T-cell (primary cell): ENCODE results near the gene DNAJC13. TPM values are rescaled to one million over a fixed set of nuclear protein-coding genes. Genes with fewer than 3 reads are reported as not detected.
"Not testable (repeated sequence)": the region's sequence is repeated elsewhere in the genome, so short reads cannot be mapped to it uniquely, and the experiment has no call there.

ENCODE experiments used
- ATAC-seq, 4 experiments: fragments of 200-7000 bp in 3 of 4; fragments of 150-1000 bp in 1 of 4; cut with Tn5 transposase; replicated peaks in 1 of 4; 1 replicate in 3 of 4; 2 replicates in 1 of 4; pipeline ENCODE4 v1.10.0; 2021; ENCODE audit warnings: moderate library complexity in 3 of 4, mild to moderate bottlenecking in 2 of 4, moderate number of reproducible peaks in 1 of 4
- CTCF ChIA-PET, 2 donors: fragments of 300-600 bp; sonication (Branson Sonifier 250); formaldehyde crosslinking; loops; one replicate each; lab custom pipeline; 2022; ENCODE audit warnings: antibody characterized with exemption in 2 of 2; lab: Charles Lee
- POLR2A ChIA-PET, 2 donors: fragments of 300-600 bp; sonication (Branson Sonifier 250); formaldehyde crosslinking; loops; one replicate each; lab custom pipeline; 2022; ENCODE audit warnings: antibody characterized with exemption in 2 of 2; lab: Charles Lee
- DNase-seq, 35 experiments: peaks; one replicate each; pipeline versions ENCODE4 v3.0.0 to v3.0.0-alpha.2; 2013 to 2023
- H3K27ac ChIP-seq: one replicate; pipeline ENCODE4 v1.5.1; 2013; ENCODE audit warnings: low read length
- H3K27me3 ChIP-seq, 2 experiments: replicated peaks in 1 of 2; 1 replicate in 1 of 2; 2 replicates in 1 of 2; pipeline versions ENCODE4 v1.6.1 to v1.7.0; 2013; ENCODE audit warnings: low read length in 1 of 2, mixed read lengths in 1 of 2; ENCODE audit not compliant: control insufficient read depth in 2 of 2, insufficient read depth in 2 of 2; ENCODE audit errors: extremely low read depth in 1 of 2
- H3K36me3 ChIP-seq, 2 donors: 1 replicate in 1 of 2; 2 replicates in 1 of 2; pipeline versions ENCODE4 v1.6.1 to v1.7.0; 2013; ENCODE audit warnings: low read length in 1 of 2; ENCODE audit not compliant: control insufficient read depth in 2 of 2, insufficient read depth in 1 of 2; ENCODE audit errors: extremely low read depth in 1 of 2
- H3K4me1 ChIP-seq, 2 experiments: 1 replicate in 1 of 2; 2 replicates in 1 of 2; pipeline versions ENCODE4 v1.6.1 to v1.7.0; 2013; ENCODE audit warnings: low read length in 2 of 2, mixed read lengths in 1 of 2; ENCODE audit not compliant: insufficient read depth in 2 of 2, control insufficient read depth in 1 of 2; ENCODE audit errors: extremely low read depth in 1 of 2
- H3K4me3 ChIP-seq, 2 donors: 1 replicate in 1 of 2; 2 replicates in 1 of 2; pipeline versions ENCODE4 v1.5.1 to v1.7.0; 2013; ENCODE audit warnings: mild to moderate bottlenecking in 2 of 2, low read length in 1 of 2, moderate library complexity in 1 of 2; ENCODE audit not compliant: control insufficient read depth in 1 of 2; ENCODE audit errors: extremely low read depth in 1 of 2
- H3K9me3 ChIP-seq: 2 replicates; pipeline ENCODE4 v1.7.0; 2013
- H3K27ac Mint-ChIP-seq, 2 donors: one replicate each; pipeline ENCODE4 v1.8.0; 2020 to 2021; ENCODE audit warnings: mild to moderate bottlenecking in 2 of 2, mixed read lengths in 2 of 2
- H3K27me3 Mint-ChIP-seq, 2 donors: one replicate each; pipeline ENCODE4 v1.8.0; 2021 to 2022; ENCODE audit warnings: mixed read lengths in 2 of 2
- H3K36me3 Mint-ChIP-seq: one replicate; pipeline ENCODE4 v1.8.0; 2021; ENCODE audit warnings: mixed read lengths
- H3K4me1 Mint-ChIP-seq, 3 donors: one replicate each; pipeline ENCODE4 v1.8.0; 2020 to 2022; ENCODE audit warnings: mixed read lengths in 3 of 3, mild to moderate bottlenecking in 1 of 3
- H3K4me3 Mint-ChIP-seq, 3 donors: one replicate each; pipeline ENCODE4 v1.8.0; 2020 to 2022; ENCODE audit warnings: mild to moderate bottlenecking in 3 of 3, mixed read lengths in 3 of 3, moderate library complexity in 3 of 3
- H3K9me3 Mint-ChIP-seq, 3 donors: one replicate each; pipeline ENCODE4 v1.8.0; 2020 to 2022; ENCODE audit warnings: mixed read lengths in 3 of 3
- WGBS: methylation state at CpG from one replicate; pipeline ENCODE4 v1.1.5; 2013; ENCODE audit warnings: missing lambda C conversion rate; ENCODE audit not compliant: insufficient coverage; 5-methylcytosine and 5-hydroxymethylcytosine counted together
- total RNA-seq, 35 experiments: library from RNA in 6 of 35; stranded (reverse) in 6 of 35; fragments of 120-200 nt in 1 of 35; gene quantifications; one replicate each; pipeline versions ENCODE4 v1.2.1 to v1.2.4 and lab custom pipeline; 2013 to 2026

The DNAJC13 gene
- total RNA-seq, 5 donors from 2014 or later (not counting 1 experiment from before 2014, with no cell fraction given), result 28.7 to 33.7 (median 31.3) TPM

DNA sequence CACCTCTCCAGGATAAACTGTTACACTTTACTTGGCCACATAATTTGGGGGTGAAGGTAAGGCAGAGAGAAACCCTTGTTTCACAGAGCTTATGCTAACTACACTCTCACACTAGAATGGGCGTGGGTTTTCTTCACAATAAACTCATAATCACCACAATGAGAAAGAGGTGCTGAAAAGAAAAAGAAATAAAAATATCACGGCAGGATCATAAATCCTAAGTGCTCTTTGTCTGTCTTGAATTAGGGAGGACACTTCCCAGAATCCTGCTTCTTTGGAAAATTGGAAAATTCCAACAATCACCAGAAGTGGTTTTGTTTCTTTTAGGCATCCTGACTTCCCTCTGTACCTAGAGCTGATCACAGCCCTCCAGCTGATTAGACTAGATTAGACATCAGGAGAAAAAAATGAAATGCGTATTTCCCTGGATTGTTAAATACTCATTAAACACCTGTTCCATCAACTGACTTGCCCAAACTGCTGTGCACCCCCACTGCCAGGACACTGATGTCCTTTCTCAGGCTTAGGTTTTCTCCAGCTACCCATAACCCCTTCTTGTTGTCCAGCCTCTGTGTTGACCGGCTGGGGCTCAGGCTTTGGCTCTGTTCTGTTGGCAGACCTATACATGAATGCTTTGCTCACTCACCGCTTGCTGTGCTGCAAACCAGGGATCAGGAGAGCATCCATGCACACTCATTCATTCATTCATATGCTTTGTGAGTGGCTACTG is 138.2 kb downstream of the DNAJC13 start:
- WGBS, result 100% methylated on average over 2 of the region's 5 CpGs
- Histone ChIP-seq H3K36me3 (no peaks in the 10 kb centered on the region), H3K27ac (no peak overlapping the region), H3K9me3 (no peaks in the 10 kb centered on the region), H3K4me3 (no peak overlapping the region), H3K27me3 (no peaks in the 10 kb centered on the region), H3K4me1 (peaks cover 0 to 4% of the 10 kb centered on the region in 2 experiments)
- DNase-seq (no peak), ATAC-seq (no peak)
- Mint-ChIP-seq H3K4me1 (peaks cover 6% of the 10 kb centered on the region in 3 donors), H3K36me3 (peaks cover 16% of the 10 kb centered on the region), H3K27ac (no peak overlapping the region), H3K9me3 (no peaks in the 10 kb centered on the region), H3K27me3 (no peaks in the 10 kb centered on the region), H3K4me3 (no peak overlapping the region)
- ChIA-PET POLR2A (no interaction called here), CTCF (no interaction called here)

DNA sequence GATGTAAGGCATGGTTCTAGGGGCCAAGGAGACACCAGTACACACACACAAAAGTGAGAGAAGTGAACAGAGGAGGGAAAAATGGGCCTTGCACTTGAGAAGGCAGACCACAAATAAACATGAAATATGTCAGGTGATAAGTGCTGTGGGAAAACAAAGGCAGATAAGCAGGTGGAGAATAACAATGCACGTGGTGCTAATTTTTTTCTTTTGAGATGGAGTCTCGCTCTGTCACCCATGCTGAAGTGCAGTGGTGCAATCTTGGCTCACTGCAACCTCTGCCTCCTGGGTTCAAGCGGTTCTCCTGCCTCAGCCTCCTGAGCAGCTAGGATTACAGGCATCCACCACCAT is 138.7 kb downstream of the DNAJC13 start:
- H3K27ac ChIP-seq, H3K4me3 ChIP-seq, H3K36me3 ChIP-seq, CTCF ChIA-PET, H3K4me1 ChIP-seq, POLR2A ChIA-PET, H3K27ac Mint-ChIP-seq, DNase-seq, H3K9me3 ChIP-seq, H3K4me3 Mint-ChIP-seq, H3K9me3 Mint-ChIP-seq, H3K27me3 Mint-ChIP-seq, H3K4me1 Mint-ChIP-seq, H3K27me3 ChIP-seq, ATAC-seq: not testable (repeated sequence)
- WGBS, result 88% methylated on average over 3 of the region's 3 CpGs
- H3K36me3 Mint-ChIP-seq, result peaks cover 21% of the 10 kb centered on the region

DNA sequence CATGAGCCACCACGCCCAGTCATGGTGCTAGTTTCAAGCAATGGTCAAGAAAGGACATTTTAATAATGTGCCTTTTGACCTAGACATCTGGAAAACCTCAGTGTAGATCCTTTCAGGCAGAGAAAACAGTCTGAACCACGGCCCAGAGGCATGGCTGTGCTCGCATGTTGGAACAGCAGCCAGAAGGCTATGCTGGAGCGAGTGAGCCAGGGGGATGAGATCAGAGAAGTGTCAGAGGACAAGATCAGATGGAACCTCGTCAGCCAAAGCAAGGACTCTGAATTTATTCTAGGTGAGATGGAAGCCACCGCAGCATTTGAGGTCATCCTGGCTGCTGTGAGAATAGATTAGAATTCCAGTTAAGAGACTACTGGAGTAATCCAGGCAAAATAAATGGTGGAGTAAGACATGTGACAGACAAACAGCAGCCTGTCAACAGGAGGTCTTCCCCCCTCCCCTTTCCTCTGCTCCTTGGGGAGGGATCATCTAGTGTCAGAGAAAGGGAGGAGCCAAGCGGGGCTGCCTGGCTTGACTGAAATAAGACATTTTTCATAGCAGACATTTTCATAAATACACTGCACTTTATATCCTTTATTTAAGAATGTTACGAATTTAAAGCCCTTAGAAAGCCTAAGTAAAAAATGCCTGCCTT is 139.3 kb downstream of the DNAJC13 start:
- Mint-ChIP-seq H3K36me3 (peaks cover 24% of the 10 kb centered on the region), H3K27me3 (no peaks in the 10 kb centered on the region), H3K4me1 (no peaks in the 10 kb centered on the region), H3K27ac (no peak overlapping the region), H3K9me3 (no peaks in the 10 kb centered on the region), H3K4me3 (no peak overlapping the region)
- Histone ChIP-seq H3K9me3 (no peaks in the 10 kb centered on the region), H3K4me1 (no peaks in the 10 kb centered on the region), H3K4me3 (no peak overlapping the region), H3K36me3 (no peaks in the 10 kb centered on the region), H3K27ac (no peak overlapping the region), H3K27me3 (no peaks in the 10 kb centered on the region)
- 90% methylated on average over 7 of the region's 8 CpGs for WGBS
- ATAC-seq, result no peak
- ChIA-PET POLR2A (no interaction called here), CTCF (no interaction called here)
- DNase-seq, result no peak

DNA sequence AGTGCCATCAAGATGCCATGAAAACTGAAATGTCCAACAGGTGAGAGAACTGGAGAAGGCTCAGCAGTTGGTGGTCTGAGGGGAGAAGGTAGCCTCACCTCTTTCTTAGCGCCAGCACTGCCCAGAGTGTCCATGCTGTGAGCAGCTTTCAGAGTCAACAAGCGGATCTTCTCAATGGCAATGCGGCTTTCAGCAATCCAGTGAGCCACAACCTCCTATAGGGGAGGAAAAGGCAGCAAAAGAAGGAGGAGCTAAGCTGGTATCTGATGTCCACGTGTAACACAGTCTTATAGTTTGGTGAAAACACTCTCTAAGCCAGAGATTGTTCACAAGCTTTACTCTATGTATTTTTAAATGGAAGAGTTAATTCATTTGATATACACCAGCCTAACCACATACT is 143.7 kb downstream of the DNAJC13 start:
- Histone ChIP-seq H3K36me3 (peaks cover 0 to 3% of the 10 kb centered on the region in 2 donors), H3K9me3 (no peaks in the 10 kb centered on the region), H3K4me3 (no peak overlapping the region), H3K27ac (no peak overlapping the region), H3K27me3 (no peaks in the 10 kb centered on the region), H3K4me1 (no peaks in the 10 kb centered on the region)
- ChIA-PET CTCF (no interaction called here), POLR2A (no interaction called here)
- H3K4me3 Mint-ChIP-seq, result no peak overlapping the region
- H3K36me3 Mint-ChIP-seq, result peaks cover 56% of the 10 kb centered on the region
- H3K27ac Mint-ChIP-seq, result no peak overlapping the region
- no peaks in the 10 kb centered on the region for H3K27me3 Mint-ChIP-seq
- peaks cover 0 to 5% (median 0%) of the 10 kb centered on the region in 3 donors for H3K9me3 Mint-ChIP-seq
- ATAC-seq (no peak), DNase-seq (no peak)
- WGBS, result no CpG with 5 or more reads among the region's 4 CpGs
- H3K4me1 Mint-ChIP-seq, result no peaks in the 10 kb centered on the region

DNA sequence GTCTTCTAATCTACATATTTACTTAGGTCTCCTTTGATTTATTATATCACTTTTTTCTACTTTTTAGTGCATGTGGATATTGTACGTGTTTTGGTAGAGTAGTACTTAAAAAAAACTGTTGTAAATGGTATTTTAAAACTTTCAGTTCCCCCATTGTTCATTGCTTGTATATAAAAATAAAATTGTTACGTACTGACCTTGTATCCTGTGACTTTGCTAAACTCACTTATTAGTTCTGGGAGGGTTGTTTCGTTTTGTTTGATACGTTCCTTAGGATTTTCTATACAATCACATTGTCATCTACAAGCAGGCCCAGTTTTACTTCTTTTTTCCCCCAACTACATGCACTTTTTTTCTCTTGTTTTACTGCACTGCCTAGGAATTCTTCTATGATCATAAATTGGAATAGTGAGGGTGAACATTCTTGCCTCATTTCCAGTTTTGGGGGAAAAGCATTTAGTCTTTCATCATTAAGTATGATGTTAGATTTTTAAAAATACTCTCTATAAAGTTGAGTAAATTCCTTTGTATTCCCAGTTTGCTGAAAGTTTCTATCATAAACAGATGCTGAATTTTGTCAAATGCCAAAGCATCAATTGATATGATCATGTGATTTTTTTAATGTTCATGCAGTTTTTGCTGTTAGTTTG is 146.2 kb downstream of the DNAJC13 start:
- Mint-ChIP-seq H3K4me1 (no peaks in the 10 kb centered on the region), H3K36me3 (peaks cover 63% of the 10 kb centered on the region), H3K9me3 (peaks cover 0 to 5% (median 0%) of the 10 kb centered on the region in 3 donors), H3K27ac (no peak overlapping the region), H3K27me3 (no peaks in the 10 kb centered on the region), H3K4me3 (no peak overlapping the region)
- no CpG with 5 or more reads among the region's 4 CpGs for WGBS
- ATAC-seq, result no peak
- H3K27ac ChIP-seq, result no peak overlapping the region
- no peaks in the 10 kb centered on the region for H3K4me1 ChIP-seq
- no peaks in the 10 kb centered on the region for H3K27me3 ChIP-seq
- H3K9me3 ChIP-seq, result no peaks in the 10 kb centered on the region
- ChIA-PET POLR2A (no interaction called here), CTCF (no interaction called here)
- no peak for DNase-seq
- H3K4me3 ChIP-seq, result no peak overlapping the region
- H3K36me3 ChIP-seq, result peaks cover 0 to 3% of the 10 kb centered on the region in 2 donors

DNA sequence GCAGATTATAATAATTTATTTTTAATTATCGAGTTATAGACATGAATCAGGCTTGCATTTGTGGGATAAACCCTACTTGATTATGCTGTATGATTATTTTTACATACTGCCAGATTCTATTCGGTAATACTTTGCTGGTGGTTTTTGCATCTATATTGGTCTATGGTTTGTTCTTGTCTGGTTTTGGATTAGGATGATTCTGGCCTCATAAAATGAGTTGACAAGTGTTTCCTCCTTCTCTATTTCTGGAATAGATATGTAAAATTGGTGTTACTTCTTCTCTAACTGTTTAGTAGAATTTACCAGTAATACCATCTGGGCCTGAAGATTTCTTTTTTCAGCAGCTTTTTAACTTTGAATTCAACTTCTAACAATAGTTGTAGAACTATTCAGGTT is 146.8 kb downstream of the DNAJC13 start:
- CTCF ChIA-PET, result no interaction called here
- ATAC-seq (no peak), DNase-seq (no peak)
- no peaks in the 10 kb centered on the region for H3K4me1 ChIP-seq
- Mint-ChIP-seq H3K27ac (no peak overlapping the region), H3K4me3 (no peak overlapping the region), H3K4me1 (no peaks in the 10 kb centered on the region), H3K9me3 (peaks cover 0 to 5% (median 0%) of the 10 kb centered on the region in 3 donors), H3K27me3 (no peaks in the 10 kb centered on the region), H3K36me3 (peaks cover 62% of the 10 kb centered on the region)
- H3K27me3 ChIP-seq, result no peaks in the 10 kb centered on the region
- no peak overlapping the region for H3K4me3 ChIP-seq
- POLR2A ChIA-PET, result no interaction called here
- H3K9me3 ChIP-seq, result no peaks in the 10 kb centered on the region
- H3K27ac ChIP-seq, result no peak overlapping the region
- peaks cover 0 to 3% of the 10 kb centered on the region in 2 donors for H3K36me3 ChIP-seq
- no CpG with 5 or more reads among the region's 2 CpGs for WGBS
